SK-N-SH (cell line): ENCODE results near the gene ACBD6. TPM values are rescaled to one million over a fixed set of nuclear protein-coding genes. Genes with fewer than 3 reads are reported as not detected.
A peak's percentile ranks its signal among the peaks of the same experiment; 100 is the strongest.

ENCODE experiments used
- CTCF ChIA-PET: fragments of 300-600, 350-600 bp; formaldehyde crosslinking; extraction: SDS; loops from one replicate; lab custom pipeline; 2021; lab: Yijun Ruan, JAX
- POLR2A ChIA-PET: fragments of 350-600 bp; sonication (Branson Sonifier 250); formaldehyde crosslinking; extraction: SDS; loops from one replicate; lab custom pipeline; 2020; ENCODE audit warnings: antibody characterized with exemption, inconsistent platforms; lab: Yijun Ruan, JAX
- DNase-seq: peaks from one replicate; pipeline ENCODE4 v3.0.0; 2012
- H2AFZ ChIP-seq: fragments of 200-600 bp; sonication (generic); 2 replicates; pipeline ENCODE4 v1.8.1; 2016; ENCODE audit warnings: antibody characterized with exemption, mild to moderate bottlenecking, low read depth
- H3F3A ChIP-seq: fragments of 200-600 bp; sonication (generic); replicated peaks from 2 replicates; pipeline ENCODE3; 2016; ENCODE audit warnings: antibody characterized with exemption, mild to moderate bottlenecking; ENCODE audit not compliant: insufficient read depth
- H3K27ac ChIP-seq, 2 experiments: fragments of 200-500 bp in 1 of 2; fragments of 200-600 bp in 1 of 2; sonication (Bioruptor generic) in 1 of 2; sonication (generic), shearing (Covaris generic) in 1 of 2; 2 replicates each; pipeline versions ENCODE4 v1.5.1 to v1.6.1; 2014 to 2016; ENCODE audit warnings: low read depth in 2 of 2, inconsistent platforms in 1 of 2, low read length in 1 of 2, mild to moderate bottlenecking in 1 of 2, mixed read lengths in 1 of 2
- H3K27me3 ChIP-seq: fragments of 200-600 bp; sonication (generic), shearing (Covaris generic); 2 replicates; pipeline ENCODE4 v1.6.1; 2016; ENCODE audit warnings: mixed run types; ENCODE audit not compliant: insufficient read depth
- H3K36me3 ChIP-seq, 2 experiments: fragments of 200-500 bp in 1 of 2; fragments of 200-600 bp in 1 of 2; sonication (Bioruptor generic) in 1 of 2; sonication (generic) in 1 of 2; replicated peaks in 1 of 2; 2 replicates each; pipeline versions ENCODE3 to v1.5.1; 2014 to 2016; ENCODE audit warnings: low read length in 1 of 2, mild to moderate bottlenecking in 1 of 2; ENCODE audit not compliant: insufficient read depth in 2 of 2, control insufficient read depth in 1 of 2
- H3K4me1 ChIP-seq, 2 experiments: fragments of 200-500 bp in 1 of 2; fragments of 200-600 bp in 1 of 2; sonication (Bioruptor generic) in 1 of 2; sonication (generic), shearing (Covaris generic) in 1 of 2; 2 replicates each; pipeline versions ENCODE4 v1.5.1 to v1.6.1; 2014 to 2016; ENCODE audit warnings: low read depth in 1 of 2, low read length in 1 of 2, mixed run types in 1 of 2; ENCODE audit not compliant: insufficient read depth in 2 of 2, control insufficient read depth in 1 of 2
- H3K4me2 ChIP-seq: fragments of 200-600 bp; sonication (generic), shearing (Covaris generic); 2 replicates; pipeline ENCODE4 v1.6.1; 2017; ENCODE audit warnings: mixed run types
- H3K4me3 ChIP-seq, 2 experiments: fragments of 200-500 bp in 1 of 2; fragments of 200-600 bp in 1 of 2; sonication (Bioruptor generic) in 1 of 2; sonication (generic), shearing (Covaris generic) in 1 of 2; 2 replicates each; pipeline versions ENCODE4 v1.5.1 to v1.8.1; 2014 to 2016; ENCODE audit warnings: low read depth in 2 of 2, inconsistent platforms in 1 of 2, low read length in 1 of 2, mild to moderate bottlenecking in 1 of 2, mixed read lengths in 1 of 2, moderate library complexity in 1 of 2
- H3K79me2 ChIP-seq: fragments of 200-600 bp; sonication (generic); 2 replicates; pipeline ENCODE4 v1.8.1; 2017; ENCODE audit warnings: mild to moderate bottlenecking; ENCODE audit not compliant: insufficient read depth
- H3K9ac ChIP-seq: fragments of 200-600 bp; sonication (generic); 2 replicates; pipeline ENCODE4 v1.6.1; 2017; ENCODE audit warnings: mixed run types
- H3K9me2 ChIP-seq: fragments of 200-600 bp; sonication (generic); 2 replicates; pipeline ENCODE4 v1.6.1; 2017; ENCODE audit warnings: mixed run types
- H3K9me3 ChIP-seq: fragments of 200-600 bp; sonication (generic); 2 replicates; pipeline ENCODE4 v1.6.1; 2017; ENCODE audit warnings: mixed run types, mild to moderate bottlenecking, moderate library complexity
- H4K20me1 ChIP-seq: fragments of 200-600 bp; sonication (generic); 2 replicates; pipeline ENCODE4 v1.6.1; 2017; ENCODE audit warnings: mild to moderate bottlenecking, mixed run types; ENCODE audit not compliant: insufficient read depth
- CHD2 ChIP-seq: fragments of 150-350 bp; IDR thresholded peaks from 2 replicates; pipeline ENCODE4 v1.6.1; 2018; ENCODE audit warnings: low read length; ENCODE audit not compliant: partially characterized antibody
- EP300 ChIP-seq, 2 experiments: IDR thresholded peaks; 2 replicates each; pipeline versions ENCODE4 v1.4.0 to v1.6.1; 2012; ENCODE audit warnings: borderline replicate concordance in 1 of 2, low read depth in 1 of 2, low read length in 1 of 2
- EZH2phosphoT487 ChIP-seq: fragments of 200-600 bp; sonication (generic); IDR thresholded peaks from 2 replicates; pipeline ENCODE4 v1.6.1; 2017; ENCODE audit warnings: low read depth, mixed run types, mild to moderate bottlenecking, antibody characterized with exemption, moderate library complexity, borderline replicate concordance
- FOSL2 ChIP-seq: IDR thresholded peaks from 2 replicates; pipeline ENCODE4 v1.4.0; 2012; ENCODE audit warnings: low read depth, mild to moderate bottlenecking, moderate library complexity, borderline replicate concordance
- FOXJ3 ChIP-seq: sonication (generic); formaldehyde crosslinking; IDR thresholded peaks from 2 replicates; pipeline ENCODE4 v1.5.1; 2020; ENCODE audit warnings: mild to moderate bottlenecking, missing genetic modification reagents
- FOXM1 ChIP-seq: IDR thresholded peaks from 2 replicates; pipeline ENCODE4 v1.4.0; 2012; ENCODE audit warnings: low read depth, mild to moderate bottlenecking
- MAX ChIP-seq: IDR thresholded peaks from 2 replicates; pipeline ENCODE4 v1.4.0; 2012; ENCODE audit warnings: low read depth
- MEF2A ChIP-seq: IDR thresholded peaks from 2 replicates; pipeline ENCODE4 v1.4.0; 2012; ENCODE audit warnings: low read depth, borderline replicate concordance
- NRF1 ChIP-seq: IDR thresholded peaks from 2 replicates; pipeline ENCODE4 v1.6.1; 2012; ENCODE audit warnings: low read depth, mild to moderate bottlenecking, low read length
- PBX3 ChIP-seq: IDR thresholded peaks from 2 replicates; pipeline ENCODE4; 2012
- RCOR1 ChIP-seq: fragments of 150-350 bp; IDR thresholded peaks from 2 replicates; pipeline ENCODE4 v1.6.1; 2017; ENCODE audit warnings: antibody characterized with exemption, low read length
- REST ChIP-seq: IDR thresholded peaks from 2 replicates; pipeline ENCODE4 v1.6.1; 2012; ENCODE audit warnings: mild to moderate bottlenecking, low read depth, low read length, moderate library complexity
- RFX5 ChIP-seq: IDR thresholded peaks from 2 replicates; pipeline ENCODE4 v1.6.1; 2012; ENCODE audit warnings: mild to moderate bottlenecking, improper control_type of control experiment, low read length
- SMC3 ChIP-seq: IDR thresholded peaks from 2 replicates; pipeline ENCODE4 v1.6.1; 2012; ENCODE audit warnings: low read depth, low read length, improper control_type of control experiment
- TCF12 ChIP-seq: IDR thresholded peaks from 2 replicates; pipeline ENCODE4 v1.4.0; 2012
- ZBTB33 ChIP-seq: IDR thresholded peaks from 2 replicates; pipeline ENCODE4 v1.4.0; 2012; ENCODE audit warnings: low read depth, borderline replicate concordance
- WGBS: methylation state at CpG from one replicate; pipeline ENCODE4 v1.1.6; 2017; ENCODE audit warnings: low lambda C conversion rate; 5-methylcytosine and 5-hydroxymethylcytosine counted together
- polyA plus RNA-seq, 3 experiments: library from polyadenylated mRNA; depleted of rRNA; stranded (reverse); fragments of >200 nt; gene quantifications; 2 replicates each; pipeline ENCODE4 v1.2.3, GENCODE V29; 2012

The ACBD6 gene
- polyA plus RNA-seq, 1 of the 3 experiments (the other 2 are of a cell fraction), result 60.9 TPM

GRCh38 chr1:180312926-180313325 is 189.5 kb downstream of the ACBD6 start:
- H2AFZ ChIP-seq, result no peak overlapping the region
- no peak overlapping the region for H3K27ac ChIP-seq
- CTCF ChIA-PET, result interaction anchor here (2.0 kb wide), 1 partner anchor 60 kb away, joined by 5 read pairs; no protein-coding TSS in a partner anchor
- H3K9me3 ChIP-seq, result no peaks in the 10 kb centered on the region
- no peak overlapping the region for H3K4me3 ChIP-seq
- H3K9me2 ChIP-seq, result no peaks in the 10 kb centered on the region
- H4K20me1 ChIP-seq, result no peaks in the 10 kb centered on the region
- peaks cover 0 to 13% of the 10 kb centered on the region in 2 experiments for H3K36me3 ChIP-seq
- no peak overlapping the region for H3K9ac ChIP-seq
- 89% methylated on average over 2 of the region's 2 CpGs for WGBS
- no peak for DNase-seq
- no peak overlapping the region for H3K4me2 ChIP-seq
- TF ChIP-seq ZBTB33 (no peak), SMC3 (no peak), EZH2phosphoT487 (no peak), FOXJ3 (CRISPR knock-in tag) (no peak), PBX3 (peak; percentile 23; the same call in 1 of the 2 replicates), TCF12 (peak; percentile 6; the same call in 1 of the 2 replicates)
- POLR2A ChIA-PET, result no interaction called here
- no peaks in the 10 kb centered on the region for H3K27me3 ChIP-seq
- H3K79me2 ChIP-seq, result no peaks in the 10 kb centered on the region
- H3K4me1 ChIP-seq, result no peaks in the 10 kb centered on the region; a peak in 2 of 4 replicates
- peaks cover 16% of the 10 kb centered on the region for H3F3A ChIP-seq

GRCh38 chr1:180311011-180311730 is 191.2 kb downstream of the ACBD6 start:
- Histone ChIP-seq H3K4me3 (no peak overlapping the region), H3K27ac (no peak overlapping the region), H3K36me3 (peaks cover 0 to 19% of the 10 kb centered on the region in 2 experiments), H3K4me2 (no peak overlapping the region), H3K9ac (no peak overlapping the region), H3F3A (peaks cover 17% of the 10 kb centered on the region), H3K79me2 (no peaks in the 10 kb centered on the region), H3K9me3 (no peaks in the 10 kb centered on the region), H3K9me2 (no peaks in the 10 kb centered on the region), H3K4me1 (no peaks in the 10 kb centered on the region; a peak in 2 of 4 replicates), H2AFZ (no peak overlapping the region), H3K27me3 (no peaks in the 10 kb centered on the region), H4K20me1 (no peaks in the 10 kb centered on the region)
- ChIA-PET CTCF (interaction anchor here (0.6 to 1.4 kb wide), 3 partner anchors 58 to 1341 kb away, joined by 3 to 4 read pairs (median 3); no protein-coding TSS in a partner anchor), POLR2A (no interaction called here)
- 53% methylated on average over 4 of the region's 4 CpGs for WGBS
- DNase-seq, result no peak
- no peak for TF ChIP-seq RCOR1
- TF ChIP-seq MAX, result no peak
- TF ChIP-seq MEF2A, result no peak
- TF ChIP-seq NRF1, result no peak
- TF ChIP-seq CHD2, result no peak
- no peak for TF ChIP-seq FOXM1
- no peak for TF ChIP-seq RFX5
- no peak for TF ChIP-seq PBX3
- no peak for TF ChIP-seq FOSL2
- no peak for TF ChIP-seq EP300 (IDR thresholded peaks at IDR 0.05; ENCODE audit: borderline replicate concordance in 1 of 2, low read depth in 1 of 2, low read length in 1 of 2)
- no peak for TF ChIP-seq REST
- TF ChIP-seq TCF12, result no peak
